HG03159 (cell line): ENCODE data around the gene IPO4.

Experiments
- ATAC-seq: cut with Tn5 transposase; IDR thresholded peaks from one replicate; pipeline ENCODE4 v1.9.1; 2021; ENCODE audit warnings: mild to moderate bottlenecking, moderate library complexity; ENCODE audit not compliant: unreplicated experiment

Gene IPO4

DNA sequence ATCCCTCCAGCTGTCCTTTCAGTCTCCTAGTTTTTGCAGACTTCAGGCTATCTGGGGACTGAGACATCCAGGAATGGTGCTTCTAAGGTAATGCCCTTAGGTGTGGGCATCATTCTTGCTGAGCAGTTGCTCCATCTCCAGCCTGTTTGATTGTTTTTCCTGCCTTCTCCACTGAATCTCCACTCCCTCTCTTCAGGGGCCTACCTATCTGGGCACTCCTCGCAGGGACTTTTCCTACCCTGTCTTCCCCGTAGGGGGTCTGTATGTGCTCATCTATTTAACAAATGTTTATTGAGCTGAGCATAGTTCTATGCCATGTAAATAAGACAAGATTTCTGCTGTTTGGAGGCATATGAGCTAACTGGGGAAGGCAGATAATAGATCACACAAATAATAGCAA lies 55.6 kb downstream of the IPO4 start:
- ATAC-seq = no peak

- ATAC-seq = no peak
Measured at GRCh38 chr14:24132061-24132685, 56.4 kb downstream of the IPO4 start.

- no peak for ATAC-seq
Measured at GRCh38 chr14:24131549-24131966, 57.1 kb downstream of the IPO4 start.

- ATAC-seq = no peak
Measured at GRCh38 chr14:24130717-24131548, 57.7 kb downstream of the IPO4 start.

DNA sequence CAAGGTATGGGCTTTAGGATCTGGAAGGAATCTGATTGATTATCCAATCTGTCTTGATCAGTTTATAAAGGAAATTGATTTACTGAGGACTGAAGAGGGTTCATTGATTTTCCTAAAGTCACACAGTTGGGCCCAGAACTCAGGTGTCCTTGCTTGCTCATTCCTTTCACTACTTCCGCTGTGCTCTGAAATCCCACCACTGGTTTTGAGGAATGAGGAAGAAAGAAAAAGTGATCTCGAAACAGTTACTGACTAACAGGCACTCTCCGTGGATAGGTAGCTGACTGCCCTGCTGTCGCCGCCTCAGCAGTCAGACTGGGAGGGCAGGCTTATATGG lies 58.3 kb downstream of the IPO4 start, which contains the start of gene FITM1:
TSS of gene FITM1 (plus strand) at position 280 of the 337 bp plus-strand sequence. CDS start 905 bp downstream, outside the sequence.
- no peak for ATAC-seq
